LNCAP (cell line): ENCODE results near the gene BRAT1.

Experiments used
- TF ChIP-seq, protein P1 (sequence below): fragments of 450-650 bp; IDR thresholded peaks from 2 replicates; pipeline ENCODE4 v1.5.1; 2017; ENCODE audit warnings: mild to moderate bottlenecking

BRAT1 gene

GRCh38 chr7:2564970-2565540 is 9.7 kb upstream of the BRAT1 start:
- TF ChIP-seq, protein P1, sequence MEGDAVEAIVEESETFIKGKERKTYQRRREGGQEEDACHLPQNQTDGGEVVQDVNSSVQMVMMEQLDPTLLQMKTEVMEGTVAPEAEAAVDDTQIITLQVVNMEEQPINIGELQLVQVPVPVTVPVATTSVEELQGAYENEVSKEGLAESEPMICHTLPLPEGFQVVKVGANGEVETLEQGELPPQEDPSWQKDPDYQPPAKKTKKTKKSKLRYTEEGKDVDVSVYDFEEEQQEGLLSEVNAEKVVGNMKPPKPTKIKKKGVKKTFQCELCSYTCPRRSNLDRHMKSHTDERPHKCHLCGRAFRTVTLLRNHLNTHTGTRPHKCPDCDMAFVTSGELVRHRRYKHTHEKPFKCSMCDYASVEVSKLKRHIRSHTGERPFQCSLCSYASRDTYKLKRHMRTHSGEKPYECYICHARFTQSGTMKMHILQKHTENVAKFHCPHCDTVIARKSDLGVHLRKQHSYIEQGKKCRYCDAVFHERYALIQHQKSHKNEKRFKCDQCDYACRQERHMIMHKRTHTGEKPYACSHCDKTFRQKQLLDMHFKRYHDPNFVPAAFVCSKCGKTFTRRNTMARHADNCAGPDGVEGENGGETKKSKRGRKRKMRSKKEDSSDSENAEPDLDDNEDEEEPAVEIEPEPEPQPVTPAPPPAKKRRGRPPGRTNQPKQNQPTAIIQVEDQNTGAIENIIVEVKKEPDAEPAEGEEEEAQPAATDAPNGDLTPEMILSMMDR = no peak

- TF ChIP-seq, protein P1 = no peak
Measured at GRCh38 chr7:2559283-2559950, 4.1 kb upstream of the BRAT1 start.

DNA sequence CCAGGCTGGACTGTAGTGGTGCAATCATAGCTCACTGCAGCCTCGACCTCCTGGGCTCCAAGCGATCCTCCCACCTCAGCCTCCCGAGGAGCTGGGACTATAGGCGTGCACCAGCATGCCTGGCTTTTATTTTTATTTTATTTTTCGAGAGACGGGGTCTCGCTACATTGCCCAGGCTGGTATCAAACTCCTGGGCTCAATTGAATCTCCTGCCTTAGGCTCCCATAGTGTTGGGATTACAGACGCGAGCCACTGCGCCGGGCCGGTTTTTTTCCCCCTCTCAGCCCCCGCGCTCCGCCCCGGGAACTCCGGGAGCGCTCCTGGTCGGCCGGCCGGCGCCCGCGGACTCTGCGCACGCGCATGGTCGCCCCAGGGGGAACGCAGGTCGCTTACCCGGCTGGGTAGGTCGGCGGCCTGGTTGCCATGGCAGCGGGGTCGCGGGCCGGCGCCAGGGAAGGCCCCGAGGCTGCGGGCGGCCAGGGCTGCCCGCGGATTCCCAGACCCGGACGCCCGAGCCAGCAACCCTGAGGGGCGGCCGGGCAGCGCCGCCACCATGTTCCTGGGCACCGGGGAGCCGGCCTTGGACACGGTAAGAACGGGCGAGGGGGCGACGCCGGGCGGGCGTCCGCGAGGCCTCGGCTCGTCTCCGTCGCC is 3.4 kb upstream of the BRAT1 start, which contains the start of gene IQCE:
TSS of gene IQCE (plus strand) at position 351 of the 654 bp plus-strand sequence. CDS start at position 554, 203 bp downstream.
- TF ChIP-seq, protein P1 = no peak

DNA sequence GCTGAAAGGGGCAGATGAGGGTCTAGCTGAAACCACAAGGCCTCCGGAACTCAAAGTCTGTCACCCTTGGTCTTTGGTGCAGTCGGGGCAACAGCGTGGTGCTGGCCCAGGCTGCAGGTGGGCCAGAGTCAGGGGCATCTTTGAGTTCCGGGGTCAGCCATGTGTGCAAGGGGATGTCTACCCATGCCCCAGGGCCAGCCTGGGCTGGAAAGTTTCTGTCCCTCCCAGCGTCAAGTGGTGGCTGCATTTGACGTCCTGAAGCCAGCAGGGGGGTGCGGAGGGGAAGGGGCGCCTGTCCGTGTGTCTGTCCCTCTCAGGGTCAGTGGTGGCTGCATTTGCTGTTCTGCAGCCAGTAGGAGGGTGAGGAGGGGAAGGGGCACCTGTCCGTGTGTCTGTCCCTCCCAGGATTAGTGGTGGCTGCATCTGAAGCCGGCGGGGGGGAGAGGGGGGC is 638 bp downstream of the BRAT1 start:
- TF ChIP-seq, protein P1 = no peak

GRCh38 chr7:2553831-2554581 is 1.3 kb downstream of the BRAT1 start:
- TF ChIP-seq, protein P1 = no peak

GRCh38 chr7:2553108-2553507 is 2.2 kb downstream of the BRAT1 start:
- TF ChIP-seq, protein P1 = no peak

DNA sequence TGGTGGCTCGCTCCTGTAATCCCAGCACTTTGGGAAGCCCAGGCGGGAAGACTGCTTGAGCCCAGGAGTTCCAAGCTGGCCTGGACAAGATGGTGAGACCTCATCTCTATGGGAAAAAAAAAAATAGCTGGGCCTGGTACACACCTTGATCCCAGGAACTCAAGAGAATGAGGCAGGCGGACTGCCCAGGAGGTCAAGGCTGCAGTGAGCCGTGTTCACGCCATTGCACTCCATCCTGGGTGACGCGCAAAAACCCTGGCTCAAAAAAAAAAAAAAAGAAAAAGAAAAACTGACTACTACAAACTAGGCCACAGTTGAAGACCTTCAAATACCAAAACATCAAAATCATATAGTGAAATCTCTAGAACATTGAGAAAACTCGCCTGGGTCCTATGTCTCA is 3.9 kb downstream of the BRAT1 start:
- TF ChIP-seq, protein P1 = no peak
